GM19397 (cell line): ENCODE measurements around the gene MIS18A.
A peak's percentile ranks its signal among the peaks of the same experiment; 100 is the strongest.
"Not testable (repeated sequence)": the region's sequence is repeated elsewhere in the genome, so short reads cannot be mapped to it uniquely, and the experiment has no call there.

Experiments used
- ATAC-seq: cut with Tn5 transposase; IDR thresholded peaks from one replicate; pipeline ENCODE4 v1.9.1; 2021; ENCODE audit warnings: mild to moderate bottlenecking, moderate library complexity; ENCODE audit not compliant: unreplicated experiment

The MIS18A gene, protein sequence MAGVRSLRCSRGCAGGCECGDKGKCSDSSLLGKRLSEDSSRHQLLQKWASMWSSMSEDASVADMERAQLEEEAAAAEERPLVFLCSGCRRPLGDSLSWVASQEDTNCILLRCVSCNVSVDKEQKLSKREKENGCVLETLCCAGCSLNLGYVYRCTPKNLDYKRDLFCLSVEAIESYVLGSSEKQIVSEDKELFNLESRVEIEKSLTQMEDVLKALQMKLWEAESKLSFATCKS

DNA sequence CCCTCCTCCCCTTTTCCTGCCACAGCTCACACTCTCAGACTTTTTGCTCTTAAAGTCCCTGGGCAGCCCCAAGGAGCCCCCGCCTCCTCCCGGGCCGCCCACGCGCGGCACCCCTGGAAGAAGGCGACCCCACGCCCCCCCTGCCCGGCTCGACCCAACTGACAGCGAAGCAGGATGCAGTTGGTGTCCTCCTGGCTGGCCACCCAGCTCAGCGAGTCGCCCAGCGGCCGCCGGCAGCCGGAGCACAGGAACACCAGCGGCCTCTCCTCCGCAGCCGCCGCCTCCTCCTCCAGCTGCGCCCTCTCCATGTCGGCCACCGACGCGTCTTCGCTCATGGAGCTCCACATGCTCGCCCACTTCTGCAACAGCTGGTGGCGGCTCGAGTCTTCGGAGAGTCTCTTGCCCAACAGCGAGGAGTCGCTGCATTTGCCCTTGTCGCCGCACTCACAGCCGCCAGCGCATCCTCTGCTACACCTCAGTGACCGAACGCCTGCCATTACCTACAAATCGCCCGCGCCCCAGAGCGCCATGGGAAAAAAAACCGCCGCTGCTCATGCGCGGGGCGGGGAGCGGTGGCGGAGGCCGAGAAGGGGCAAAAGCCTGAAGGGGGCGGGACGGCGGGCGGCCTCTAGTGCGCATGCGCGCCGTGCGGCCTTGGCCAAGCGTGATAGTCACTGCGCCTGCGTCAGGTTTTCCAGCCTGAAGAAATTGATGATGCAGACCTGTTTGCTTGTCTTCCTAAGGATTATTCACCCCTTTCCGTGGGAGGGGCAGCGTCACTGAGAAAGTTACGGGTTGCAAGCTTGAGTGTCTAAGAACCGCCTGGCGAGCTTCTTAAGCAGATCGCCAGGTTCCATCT, at the start of gene MIS18A:
TSS of gene MIS18A (minus strand) at position 532 of the 859 bp plus-strand sequence. CDS start at position 497, 35 bp downstream.
- ATAC-seq = peak; percentile 97

DNA sequence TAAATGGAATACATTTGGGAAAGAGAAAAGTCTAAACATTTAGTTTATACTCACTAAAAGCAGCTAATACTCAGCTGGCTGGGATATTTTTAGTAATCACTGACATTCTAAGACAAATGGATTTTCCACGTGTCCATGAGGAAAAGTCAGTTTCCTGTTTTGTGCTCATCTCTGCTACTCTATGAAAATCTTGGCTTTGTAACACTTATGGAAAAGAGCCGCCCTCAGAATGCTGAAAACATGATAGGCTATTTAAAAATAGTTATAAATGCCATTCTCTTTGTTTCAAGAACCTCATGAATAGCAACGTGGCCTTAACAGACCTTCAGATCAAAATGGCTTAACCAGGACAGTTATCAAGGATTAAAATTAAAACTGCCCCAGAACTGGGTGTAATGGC, 49.7 kb upstream of the MIS18A start:
- no peak for ATAC-seq

DNA sequence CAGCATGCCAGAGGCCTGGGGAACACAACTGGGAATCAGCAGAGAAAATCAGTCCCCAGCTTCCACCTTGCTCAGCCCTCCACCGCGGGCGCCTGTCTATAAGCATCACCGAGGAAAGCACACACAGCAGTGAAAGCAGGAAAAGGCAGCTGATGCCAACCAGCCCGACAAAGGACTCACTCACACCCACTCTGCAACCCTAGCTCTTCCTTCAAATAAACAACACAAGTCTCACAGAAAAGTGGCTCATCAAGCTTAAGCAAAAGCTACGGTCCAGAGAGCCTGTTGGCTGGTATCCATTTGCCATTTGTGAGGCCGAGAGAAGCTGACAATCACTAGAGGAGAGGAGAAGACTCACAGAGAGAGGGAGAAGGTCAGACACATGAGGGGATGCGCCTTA, 46.9 kb upstream of the MIS18A start:
- ATAC-seq = no peak

DNA sequence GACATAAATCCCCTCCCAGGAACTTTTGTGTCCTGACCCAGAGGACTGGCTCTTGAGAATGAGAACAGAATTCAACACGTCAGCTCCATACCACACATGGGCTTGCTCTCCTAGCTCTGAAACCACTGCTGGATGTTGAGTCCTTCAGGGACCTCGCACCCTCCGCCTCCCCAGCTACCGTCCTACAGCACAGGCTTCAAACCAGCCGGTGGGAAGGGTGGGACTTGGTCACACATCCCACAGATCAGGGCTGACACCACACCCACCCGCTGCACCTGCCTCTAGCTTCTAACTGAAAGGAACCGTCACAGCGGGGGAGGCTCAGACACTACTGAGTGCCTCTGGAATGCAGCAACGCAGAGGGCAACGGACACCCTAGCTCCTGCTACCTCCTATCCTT, 43.8 kb upstream of the MIS18A start:
- no peak for ATAC-seq

DNA sequence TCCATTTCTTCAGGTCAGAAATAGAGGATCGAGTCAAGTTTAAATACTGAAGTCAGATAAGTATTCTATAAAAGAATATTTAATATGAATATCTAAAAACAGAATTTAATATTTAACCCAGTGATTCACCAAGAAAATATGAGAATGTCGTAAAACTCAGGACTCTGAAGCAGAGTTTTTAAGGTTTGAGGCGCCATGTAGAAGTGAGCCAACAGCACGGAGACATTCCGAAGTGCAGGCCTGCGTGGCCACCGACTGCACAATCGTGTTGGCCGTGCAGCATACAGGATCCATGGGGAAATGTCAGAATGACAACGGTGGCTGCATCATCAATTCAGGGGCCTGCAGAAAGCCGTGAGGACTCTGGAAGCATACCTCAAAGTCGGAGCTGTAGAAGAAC, 43.3 kb upstream of the MIS18A start:
- no peak for ATAC-seq

DNA sequence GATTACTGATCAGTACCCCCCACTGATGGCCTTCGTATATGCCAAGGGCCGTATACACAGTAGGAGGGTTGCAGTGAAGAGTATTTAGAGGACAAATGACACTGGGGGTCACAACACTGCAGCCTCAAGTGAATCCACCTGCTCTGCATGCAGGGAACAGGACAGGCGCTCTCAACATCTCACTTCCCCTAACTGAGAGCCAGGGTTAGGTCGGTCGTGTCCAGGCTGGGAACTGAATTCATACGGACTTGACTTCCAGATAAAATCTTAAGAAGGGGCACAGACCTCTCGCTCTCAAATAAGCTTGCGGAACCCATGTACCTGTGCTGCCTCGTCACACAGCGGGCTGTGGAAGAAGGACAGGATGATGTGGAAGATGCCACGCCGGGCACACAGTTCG, 42.6 kb upstream of the MIS18A start:
- no peak for ATAC-seq

DNA sequence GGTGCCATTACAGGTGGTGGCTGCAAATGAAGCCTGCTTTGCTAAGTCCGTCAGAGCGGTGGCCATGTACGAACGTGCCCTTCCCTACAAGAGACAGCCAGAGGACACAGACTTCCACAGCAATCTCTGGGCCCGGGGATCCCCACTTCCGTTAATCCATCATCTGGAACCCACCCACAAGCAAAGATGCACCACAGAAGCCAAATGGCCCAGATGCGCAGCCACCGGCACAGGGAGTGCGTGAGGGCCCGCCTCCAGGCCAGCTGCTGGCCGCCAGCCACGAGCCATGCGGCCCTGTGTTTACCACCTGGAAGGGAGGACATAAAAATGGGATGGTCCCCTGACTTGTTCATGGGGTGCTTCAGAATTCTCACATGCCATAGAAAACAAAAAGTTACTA, 41.9 kb upstream of the MIS18A start:
- no peak for ATAC-seq

DNA sequence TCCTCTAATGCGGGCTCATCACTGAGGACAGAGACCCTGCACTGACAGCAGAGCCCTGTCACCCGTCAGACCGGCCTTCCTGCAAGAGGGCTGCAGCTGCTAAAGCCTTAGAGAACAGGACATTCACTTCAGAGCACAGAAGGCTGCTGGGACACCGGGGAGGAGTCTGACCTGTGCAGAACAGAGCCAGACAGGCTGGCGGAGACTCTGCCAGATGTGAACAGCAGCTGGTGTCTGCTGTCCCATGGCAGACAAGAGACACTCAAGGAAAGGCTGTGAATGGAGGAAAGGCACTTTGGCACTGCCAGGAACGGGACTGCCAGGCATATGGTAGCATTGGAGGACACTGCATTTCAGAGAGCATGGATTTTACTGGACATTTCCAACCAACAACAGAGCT, 41.2 kb upstream of the MIS18A start:
- ATAC-seq = no peak

DNA sequence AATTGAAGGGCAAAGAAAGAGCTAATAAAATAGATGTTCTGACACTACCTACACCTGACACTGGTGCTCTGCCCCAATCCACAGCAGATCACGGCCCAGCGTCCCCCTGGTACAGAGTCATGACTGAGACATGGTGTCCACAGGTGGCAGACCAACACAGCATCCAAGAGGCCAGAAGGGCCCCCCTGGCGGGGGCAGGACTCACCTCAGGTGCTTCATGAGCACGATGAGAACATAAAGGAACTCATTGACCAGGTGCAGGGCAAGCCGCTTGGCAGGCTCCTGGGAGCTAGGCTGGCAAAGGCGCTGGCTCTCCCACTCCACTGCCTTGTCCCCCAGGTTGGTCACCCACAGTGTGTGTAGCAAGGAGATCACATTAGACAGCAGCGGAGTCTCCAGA, 40.2 kb upstream of the MIS18A start:
- no peak for ATAC-seq

DNA sequence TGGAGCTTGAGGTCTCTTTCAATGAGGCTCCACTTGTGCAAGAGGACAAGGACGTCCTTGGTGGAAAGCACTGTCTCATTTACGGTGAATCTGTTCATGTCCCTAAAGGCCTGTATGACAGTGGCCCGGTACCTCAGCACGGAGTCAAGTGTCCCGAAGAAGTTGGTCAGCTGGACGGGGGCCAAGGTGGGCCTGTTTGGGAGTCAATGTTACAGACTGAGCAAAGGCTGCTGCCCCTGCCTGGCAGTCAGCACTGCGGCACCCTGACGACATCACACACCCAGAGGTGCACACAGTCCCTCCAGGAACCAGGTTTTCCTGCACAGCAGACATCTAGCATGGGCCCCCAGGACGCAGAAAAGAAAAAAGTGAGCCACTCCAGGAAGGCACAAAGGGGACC, 38.9 kb upstream of the MIS18A start:
- no peak for ATAC-seq

DNA sequence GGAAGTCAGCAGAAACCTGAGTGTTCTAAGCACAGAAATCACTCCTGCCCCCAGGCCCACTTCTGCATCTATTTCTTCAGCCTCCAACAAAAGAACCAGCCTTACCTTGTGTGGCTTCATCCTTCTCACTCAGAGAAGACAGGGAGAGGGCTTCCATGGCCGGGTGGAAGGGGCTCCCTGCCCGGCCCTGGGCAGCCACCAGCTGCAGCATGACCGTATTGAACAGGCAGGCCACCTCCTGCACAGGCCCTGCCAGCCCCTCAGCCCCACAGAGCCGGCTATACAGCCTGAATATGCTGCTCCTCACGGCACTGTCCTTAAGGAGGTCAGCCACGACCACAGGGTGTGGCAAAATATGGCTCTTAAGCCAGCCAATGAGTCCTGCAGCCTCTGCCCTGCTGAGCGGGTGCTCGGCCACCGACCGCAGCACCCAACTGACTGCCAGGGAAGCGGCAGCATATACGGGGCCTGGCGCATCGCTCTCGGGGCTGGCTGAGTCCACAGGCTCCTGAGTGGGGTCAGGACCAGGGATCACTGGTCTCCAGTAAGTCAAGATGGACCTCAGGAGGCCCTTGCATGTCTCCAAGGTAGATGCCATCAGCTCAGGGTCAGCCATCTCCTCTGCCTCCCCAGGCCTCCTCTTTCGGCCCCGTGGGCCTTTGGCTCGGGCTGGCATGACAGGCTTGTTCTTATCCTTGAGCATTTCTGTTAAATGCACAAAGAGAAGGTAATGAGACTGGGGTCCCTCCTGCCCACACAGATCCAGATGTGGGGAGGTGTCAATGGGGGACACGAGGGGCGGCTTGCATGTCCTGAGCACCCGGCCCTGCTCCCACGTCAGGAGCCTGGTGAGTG, 37.7 kb upstream of the MIS18A start:
- no peak for ATAC-seq

DNA sequence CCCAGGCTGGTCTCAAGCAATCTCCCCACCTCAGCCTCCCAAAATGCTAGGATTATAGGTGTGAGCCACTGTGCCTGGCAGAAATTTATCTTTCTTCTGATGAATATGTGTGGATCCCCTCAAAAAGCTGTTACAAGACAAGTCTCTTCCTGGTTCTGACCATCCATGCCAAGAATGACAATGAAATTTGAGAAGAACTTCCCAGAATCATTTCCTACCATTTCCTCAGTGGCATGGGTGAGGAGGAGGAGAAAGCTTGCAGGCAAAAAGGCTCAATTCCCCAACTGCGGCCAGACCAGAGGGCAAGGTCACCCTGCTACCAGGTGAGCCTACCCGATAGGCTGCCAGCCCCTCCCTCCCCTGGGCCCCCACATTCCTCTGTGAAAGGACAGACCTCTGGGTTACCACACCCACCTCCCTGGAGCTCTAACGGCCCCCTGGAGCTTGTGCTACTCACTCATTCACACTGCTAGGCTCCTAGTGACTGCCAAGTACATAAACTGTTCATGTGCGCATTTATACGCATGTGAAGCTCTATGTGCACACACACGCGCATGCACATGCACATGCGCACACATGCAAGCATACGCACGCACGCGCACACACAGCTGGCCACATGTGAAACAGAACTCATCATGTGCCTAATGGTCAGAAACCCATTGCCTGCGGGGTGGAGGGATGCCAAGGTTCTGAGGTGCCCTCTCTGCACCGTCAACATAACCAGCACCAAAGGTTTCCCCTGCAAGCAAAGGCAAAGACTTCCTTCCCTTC, 36.8 kb upstream of the MIS18A start:
- ATAC-seq = no peak

DNA sequence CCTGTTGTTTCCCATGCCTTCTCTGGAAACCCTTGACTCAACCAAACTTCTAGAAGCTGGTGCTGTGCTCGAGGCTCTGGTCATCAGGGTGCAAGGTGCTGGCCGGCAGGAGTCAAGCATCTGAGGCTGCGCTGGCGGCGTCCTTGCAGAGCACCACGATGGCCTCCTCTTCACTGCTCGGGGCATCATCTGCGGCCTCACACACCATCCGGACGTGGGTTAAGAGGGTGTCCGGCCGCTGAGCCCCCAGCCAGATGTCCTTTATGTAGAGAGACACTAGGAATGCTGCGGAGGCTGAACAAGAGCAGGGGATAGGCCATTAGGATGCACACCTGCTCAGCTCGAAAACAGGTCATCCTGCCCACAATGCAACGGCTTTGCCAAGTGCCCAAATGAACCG, 36.0 kb upstream of the MIS18A start:
- no peak for ATAC-seq

DNA sequence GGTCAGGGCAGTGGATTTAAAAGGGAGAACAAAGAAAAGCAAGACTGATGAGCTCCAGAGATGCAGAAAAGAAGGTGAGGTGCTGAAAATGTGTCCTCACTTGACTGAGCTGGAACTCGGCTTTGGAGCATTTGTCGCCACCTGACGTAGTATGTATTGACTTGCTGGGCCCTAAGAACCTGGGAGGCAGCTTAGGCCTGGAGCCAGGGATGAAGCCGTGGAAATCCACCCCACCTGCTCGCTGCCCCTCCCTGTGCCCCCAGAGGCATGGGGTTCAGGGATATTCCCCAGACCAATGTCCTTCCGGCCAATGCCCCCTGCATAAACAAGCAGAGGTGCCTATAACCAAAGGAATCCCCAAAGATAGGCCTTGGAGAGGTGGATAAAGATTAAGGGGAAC, 34.1 kb upstream of the MIS18A start:
- no peak for ATAC-seq

DNA sequence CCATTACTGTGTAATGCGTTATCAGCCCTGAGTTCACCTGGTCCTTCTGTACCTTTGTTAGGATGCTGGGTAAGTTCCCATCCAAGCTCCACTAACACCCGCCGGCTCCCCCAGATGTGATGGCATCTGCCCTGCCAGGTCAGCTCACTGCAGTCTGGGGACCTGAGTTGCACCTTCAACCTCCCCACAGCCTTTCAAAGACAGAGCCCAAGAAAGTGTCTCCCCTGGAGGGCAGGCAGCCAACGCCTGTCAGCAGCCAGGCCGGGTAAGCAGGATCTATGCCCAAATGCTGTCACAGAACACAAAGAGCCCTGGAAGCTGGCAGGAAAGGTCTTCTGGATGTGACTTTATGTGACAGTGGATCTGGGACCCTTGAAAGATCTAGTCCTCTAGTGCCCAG, 33.5 kb upstream of the MIS18A start:
- no peak for ATAC-seq

DNA sequence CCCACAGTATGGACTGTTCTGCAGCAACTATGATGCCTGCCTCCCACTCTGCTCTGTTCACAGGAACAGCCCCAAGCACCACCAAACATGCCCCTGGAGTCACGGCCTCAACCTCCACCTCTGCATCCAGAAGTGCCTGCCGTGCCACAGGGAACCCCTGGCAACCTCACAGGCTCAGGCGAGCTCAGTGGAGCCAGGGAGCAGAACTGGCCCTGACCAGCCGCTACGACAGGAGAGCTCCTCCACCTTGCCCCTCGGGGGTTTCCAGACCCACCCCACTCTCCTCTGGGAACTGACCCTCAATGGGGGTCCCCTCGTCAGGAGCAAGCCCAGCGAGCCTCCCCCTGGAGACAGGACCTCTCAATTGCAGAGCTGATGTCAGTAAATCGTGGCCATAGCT, 32.8 kb upstream of the MIS18A start:
- no peak for ATAC-seq

DNA sequence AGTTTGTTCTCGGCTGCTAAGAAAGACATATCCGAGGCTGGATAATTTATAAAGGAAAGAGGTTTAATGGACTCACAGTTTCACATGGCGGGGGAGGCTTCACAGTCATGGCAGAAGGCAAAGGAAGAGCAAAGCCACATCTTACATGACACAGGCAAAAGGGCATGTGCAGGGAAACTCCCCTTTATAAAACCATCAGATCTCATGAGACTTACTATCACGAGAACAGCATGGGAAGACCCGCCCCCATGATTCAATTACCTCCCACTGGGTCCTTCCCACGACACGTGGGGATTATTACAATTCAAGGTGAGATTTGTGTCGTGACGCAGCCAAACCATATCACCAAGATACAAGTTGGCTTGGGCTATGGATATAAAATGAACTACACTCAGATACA, 32.1 kb upstream of the MIS18A start:
- ATAC-seq = not testable (repeated sequence)

DNA sequence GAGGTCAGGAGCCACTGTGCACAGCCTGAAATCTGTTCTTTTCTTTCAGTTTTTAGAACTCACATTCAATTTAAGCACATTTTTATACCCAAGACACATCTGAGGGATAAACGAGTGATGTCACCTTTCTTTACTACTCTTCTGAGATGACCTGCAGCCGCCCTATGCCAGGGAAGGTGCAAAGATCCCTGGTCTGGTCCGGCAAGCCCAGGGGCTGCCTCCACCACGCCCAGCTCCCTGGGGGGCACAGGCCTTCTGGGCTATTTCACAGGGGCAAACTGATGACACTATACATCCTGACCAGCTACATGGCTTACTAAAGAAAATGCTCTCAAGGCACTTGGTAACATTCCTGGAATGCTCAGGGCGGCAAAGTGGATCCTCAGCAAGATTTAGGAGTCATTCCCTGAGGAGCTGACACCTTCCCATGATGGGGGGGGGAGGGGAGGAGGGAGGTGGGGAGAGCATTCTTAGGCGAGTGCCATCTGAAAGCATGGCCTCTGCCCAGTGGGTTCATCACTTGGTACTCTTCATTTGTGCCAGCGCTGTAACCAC, 31.1 kb upstream of the MIS18A start:
- no peak for ATAC-seq

DNA sequence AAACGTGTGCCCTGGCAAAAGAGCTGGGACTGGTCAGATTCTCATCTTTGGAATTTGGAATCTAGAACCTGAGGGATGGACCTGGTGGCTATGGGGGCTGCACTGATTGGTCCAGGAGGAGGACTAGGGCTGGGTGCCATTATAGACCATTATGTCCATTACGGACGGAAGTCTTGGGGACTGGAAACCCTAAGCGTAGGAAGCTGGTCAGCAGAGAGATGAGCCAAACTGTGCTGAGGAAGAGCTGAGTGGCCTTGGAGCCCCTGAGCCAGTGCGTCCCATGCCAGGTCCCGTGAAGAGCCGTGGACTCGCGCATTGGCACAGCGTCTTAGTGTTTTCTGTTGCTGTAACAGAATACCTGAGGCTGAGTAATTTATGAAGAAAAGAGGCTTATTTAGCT, 29.8 kb upstream of the MIS18A start:
- ATAC-seq = no peak

DNA sequence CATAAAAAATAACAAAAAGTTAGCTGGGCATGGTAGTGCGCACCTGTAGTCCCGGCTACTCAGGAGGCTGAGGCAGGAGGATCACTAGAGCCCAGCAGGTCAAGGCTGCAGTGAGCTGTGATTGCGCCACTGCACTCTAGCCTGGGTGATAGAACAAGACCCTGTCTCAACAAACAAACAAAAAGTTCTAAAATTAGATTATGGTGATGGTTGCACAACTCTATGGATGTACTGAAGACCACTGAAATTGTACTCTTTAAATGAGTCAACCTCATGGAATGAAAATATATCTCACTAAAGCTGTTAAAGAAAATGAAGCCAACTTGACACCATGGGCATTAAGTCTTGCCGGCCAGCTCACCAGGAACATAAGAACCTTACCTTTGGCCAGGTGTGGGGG, 28.9 kb upstream of the MIS18A start:
- ATAC-seq = no peak
